HPDE6-E6E7 (cell line): ENCODE measurements around the gene MED13L.

Source experiments
- DNase-seq: peaks from one replicate; pipeline ENCODE4 v3.0.0; 2011; ENCODE audit warnings: missing footprints; ENCODE audit errors: extremely low spot score

The MED13L gene

DNA sequence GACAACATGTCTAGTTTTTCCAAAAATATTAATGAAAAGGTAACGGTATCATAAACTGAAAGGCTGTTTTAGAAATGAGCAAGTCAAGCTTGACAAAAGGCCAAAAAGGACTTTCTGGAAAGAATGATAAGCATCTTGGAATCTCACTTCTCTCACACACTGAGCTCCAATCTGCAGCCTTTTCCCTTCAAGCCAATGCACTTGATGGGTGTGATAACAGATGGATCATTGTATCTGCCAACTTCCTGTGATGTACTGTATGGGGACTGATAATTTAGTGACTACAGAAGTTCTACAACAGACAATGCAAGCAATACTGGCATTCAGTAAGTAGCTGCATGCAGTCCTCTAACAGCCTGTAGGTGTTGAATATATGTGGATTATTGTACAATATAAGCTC is 147.1 kb downstream of the MED13L start:
- no peak for DNase-seq

- no peak for DNase-seq
These were observed 148.7 kb downstream of the MED13L start for GRCh38 chr12:116128779-116129178.

DNA sequence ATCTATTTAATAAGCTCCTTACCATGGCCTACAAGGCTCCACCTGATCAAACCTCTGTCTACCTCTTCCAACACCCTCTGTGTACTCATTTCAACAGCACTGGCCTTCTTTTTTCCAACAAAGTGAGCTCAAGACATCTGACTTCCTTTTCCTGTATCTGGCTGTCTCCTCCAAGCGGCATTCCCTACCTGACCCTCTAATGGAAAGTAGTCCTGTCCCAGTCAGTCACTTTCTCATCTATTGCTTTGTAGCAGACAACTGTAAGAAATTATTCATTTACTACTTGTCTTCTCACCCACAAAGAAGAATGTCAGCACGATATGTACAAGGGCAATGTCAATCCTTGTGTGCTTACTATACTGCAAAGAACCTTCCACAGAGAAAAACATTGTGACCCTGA is 149.6 kb downstream of the MED13L start:
- no peak for DNase-seq

DNA sequence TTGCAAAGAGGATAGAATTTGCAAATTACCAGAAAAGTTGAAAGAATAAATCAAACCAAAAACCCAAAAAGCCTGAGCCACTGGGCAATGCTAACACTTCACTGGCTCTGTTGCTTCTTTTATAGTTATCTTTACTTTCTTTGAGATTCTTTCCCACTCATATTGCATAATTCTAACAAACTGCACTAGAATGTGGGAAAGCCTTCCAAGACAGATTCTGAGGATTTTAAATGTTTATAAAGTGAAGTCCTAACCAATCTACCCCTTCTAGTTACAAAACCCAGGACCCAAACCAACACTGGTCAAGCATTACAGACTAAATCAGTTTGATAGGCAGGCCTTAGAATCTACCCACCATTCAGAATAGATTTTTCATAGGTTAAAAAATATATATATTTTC is 150.9 kb downstream of the MED13L start:
- no peak for DNase-seq

DNA sequence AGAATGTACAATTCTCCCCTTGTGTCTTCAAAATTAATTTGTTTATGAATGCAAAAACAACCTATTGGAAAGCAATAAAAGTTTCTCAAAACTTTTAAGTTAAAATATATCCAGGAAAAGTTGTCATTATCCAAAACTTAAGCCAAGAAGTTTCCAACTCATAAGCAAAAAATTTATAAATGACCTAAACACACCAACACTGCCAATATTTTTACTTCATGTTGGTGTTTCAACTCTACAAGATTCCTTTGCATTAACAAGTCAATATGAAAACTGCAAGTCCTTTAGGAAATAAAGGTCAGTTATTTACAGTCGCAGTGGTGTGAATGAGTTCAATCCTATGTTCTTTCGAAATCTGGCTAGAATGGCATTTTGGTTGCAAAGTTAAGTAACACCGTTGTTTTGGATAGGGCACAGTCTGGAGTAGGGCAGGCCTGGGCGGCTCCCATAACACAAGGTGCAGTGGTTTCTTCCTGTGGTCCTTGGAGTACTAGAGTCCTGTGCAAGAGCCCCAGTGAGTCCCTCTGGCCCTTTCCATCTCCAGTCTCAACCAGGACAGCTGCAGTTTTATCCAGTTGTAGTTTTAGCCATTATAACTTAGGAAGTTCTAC is 151.4 kb downstream of the MED13L start:
- no peak for DNase-seq

- no peak for DNase-seq
These were observed 152.4 kb downstream of the MED13L start for GRCh38 chr12:116125084-116125483.

DNA sequence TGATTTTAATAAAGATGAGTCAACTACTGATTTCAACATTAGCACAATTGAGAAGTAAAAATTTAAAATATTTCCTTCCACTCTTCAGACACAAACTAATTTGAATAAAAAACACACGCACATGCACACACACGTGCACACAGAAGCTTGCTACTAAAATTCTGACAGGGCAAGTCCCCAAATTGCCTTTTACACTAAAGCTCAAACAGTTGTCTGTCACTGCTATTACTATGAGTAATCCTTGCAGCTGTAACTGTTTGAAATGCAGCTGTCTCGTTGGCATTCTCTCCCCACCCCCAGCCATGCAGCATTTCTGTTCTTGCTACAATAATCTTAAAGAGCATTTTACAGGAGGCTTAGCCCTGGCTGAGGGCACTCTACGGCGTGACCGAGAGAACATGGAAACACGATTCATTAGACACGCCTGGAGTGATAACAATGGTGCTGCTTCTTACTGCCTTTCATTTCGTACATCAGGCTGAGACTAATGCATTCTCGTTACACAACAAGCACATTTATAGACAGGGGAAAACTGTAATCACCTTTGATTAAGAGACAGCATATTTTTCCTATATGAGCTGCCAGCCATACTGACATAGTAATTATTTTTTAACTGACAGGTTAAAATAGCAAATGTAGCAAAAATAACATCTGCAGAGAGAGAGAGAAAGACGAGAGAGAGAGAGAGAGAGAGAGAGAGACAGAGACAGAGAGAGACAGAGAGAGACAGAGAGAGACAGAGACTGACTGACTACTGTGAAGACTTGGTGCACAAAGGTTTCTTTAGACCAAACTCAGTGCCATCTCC is 153.8 kb downstream of the MED13L start:
- DNase-seq, result peak; percentile 22

- DNase-seq, result no peak
These were observed 154.9 kb downstream of the MED13L start for GRCh38 chr12:116122628-116123027.

DNA sequence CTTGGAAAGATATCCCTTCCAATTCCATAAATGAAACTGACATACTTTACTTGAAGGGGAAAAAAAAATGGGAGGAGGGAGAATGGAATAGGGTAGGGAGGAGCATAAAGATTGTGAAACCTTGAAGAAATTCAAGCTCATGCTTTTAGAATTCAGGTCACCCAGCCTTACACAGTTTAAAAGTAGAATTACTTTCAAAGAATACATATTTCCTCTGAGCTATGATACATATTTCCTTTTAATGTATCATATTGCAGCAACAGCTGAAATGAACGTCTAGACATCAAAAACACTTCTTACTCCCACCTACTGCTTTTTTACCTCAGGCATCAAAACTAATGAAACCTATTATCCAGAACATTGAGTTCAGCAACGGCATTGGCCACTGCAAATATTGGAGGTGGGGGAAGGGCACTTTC is 156.0 kb downstream of the MED13L start:
- DNase-seq, result no peak

DNA sequence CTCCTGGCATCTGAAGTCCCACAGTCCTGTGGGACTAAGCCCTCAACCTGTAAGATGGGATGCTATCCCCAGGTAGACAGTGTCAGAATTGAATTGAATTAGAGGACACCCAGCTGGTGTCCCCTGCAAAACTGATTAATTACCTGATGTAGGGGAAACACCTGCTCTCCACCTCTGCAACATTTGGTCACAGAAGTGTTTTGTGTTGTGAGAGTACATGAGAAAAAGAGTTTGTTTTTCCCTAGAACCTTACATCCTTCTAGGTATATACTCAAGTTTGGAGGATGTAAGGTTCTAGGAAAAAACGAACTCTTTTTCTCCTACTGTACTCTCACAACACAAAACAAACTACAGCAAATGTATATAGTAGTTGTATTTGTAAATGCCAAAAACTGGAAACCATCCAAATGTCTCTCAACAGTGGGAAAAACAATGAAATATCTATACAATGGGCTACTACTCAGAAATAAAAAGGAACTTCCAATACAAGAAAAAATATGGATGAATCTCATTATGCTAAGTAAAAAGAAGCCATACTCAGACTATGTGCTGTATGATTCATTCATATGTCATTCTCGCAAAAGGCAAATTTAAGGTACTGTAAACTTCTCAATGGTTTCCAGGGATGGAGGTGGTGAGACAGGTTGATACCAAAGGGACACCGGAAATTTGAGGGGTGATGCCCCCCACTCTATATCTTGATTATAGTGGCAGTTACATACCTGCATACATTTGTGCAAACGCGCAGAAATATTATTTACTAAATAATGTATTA is 160.7 kb downstream of the MED13L start:
- no peak for DNase-seq

- no peak for DNase-seq
These were observed 163.9 kb downstream of the MED13L start for GRCh38 chr12:116113398-116114130.

DNA sequence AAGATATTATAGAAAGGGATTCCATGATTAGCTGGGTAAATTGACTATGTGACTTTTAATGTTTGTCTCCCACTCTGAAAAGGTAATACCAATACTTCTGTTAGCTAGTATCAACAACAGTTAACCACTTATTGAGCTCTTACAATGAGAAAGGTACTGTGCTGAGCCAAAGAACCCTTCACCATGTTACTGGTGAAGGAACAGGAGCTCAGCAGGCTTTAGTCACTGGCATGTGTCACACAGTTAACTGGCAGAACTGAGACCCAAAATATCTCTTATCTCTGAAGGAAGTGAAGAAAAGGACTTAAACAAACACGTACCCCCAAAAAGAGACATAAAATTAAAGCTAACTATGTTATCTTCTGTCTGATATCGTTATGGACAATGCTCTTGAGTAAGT is 170.6 kb downstream of the MED13L start:
- DNase-seq, result no peak

DNA sequence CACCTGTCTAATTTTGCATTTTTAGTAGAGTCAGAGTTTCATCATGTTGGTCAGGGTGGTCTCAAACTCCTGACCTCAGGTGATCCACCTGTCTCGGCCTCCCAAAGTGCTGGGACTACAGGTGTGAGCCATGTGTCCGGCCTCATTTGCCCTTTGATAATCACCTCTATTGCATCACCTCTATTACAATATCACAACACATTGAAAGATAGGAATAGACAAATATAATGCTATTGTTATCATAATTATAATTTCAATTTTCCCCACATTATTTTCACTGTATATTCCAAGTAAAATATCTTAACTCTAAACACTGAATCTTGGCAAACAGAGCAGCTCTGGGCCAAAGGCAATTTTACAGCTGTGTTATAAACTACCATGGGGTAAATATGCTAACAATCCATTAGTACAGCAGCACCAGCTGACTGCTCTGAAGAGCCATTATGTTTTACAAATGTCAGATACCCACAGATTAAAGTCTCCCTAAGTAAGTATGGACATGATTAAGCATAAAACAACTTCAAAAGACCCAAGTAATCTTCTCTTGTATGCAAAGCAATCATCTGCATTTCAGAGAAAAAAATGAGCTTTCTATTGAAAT is 173.2 kb downstream of the MED13L start:
- no peak for DNase-seq

DNA sequence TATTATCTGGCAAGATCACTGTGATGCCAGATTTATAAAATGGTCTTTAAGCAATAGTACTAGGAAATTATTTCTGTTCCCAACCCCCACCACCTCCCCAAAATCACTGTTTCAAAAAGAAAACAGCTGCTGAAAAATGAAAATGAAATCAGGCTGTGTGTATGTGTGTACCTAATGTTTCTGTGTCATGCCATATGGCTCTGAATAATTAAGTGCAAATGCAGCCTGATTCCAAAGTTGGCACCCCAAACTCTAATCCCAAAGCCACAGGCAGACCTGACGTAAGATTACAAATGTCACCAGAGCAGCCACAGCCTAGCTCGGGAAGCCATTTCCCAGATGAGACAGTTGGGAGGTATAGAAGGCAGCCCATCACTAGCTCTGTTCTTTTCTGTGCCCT is 175.5 kb downstream of the MED13L start:
- DNase-seq, result no peak

DNA sequence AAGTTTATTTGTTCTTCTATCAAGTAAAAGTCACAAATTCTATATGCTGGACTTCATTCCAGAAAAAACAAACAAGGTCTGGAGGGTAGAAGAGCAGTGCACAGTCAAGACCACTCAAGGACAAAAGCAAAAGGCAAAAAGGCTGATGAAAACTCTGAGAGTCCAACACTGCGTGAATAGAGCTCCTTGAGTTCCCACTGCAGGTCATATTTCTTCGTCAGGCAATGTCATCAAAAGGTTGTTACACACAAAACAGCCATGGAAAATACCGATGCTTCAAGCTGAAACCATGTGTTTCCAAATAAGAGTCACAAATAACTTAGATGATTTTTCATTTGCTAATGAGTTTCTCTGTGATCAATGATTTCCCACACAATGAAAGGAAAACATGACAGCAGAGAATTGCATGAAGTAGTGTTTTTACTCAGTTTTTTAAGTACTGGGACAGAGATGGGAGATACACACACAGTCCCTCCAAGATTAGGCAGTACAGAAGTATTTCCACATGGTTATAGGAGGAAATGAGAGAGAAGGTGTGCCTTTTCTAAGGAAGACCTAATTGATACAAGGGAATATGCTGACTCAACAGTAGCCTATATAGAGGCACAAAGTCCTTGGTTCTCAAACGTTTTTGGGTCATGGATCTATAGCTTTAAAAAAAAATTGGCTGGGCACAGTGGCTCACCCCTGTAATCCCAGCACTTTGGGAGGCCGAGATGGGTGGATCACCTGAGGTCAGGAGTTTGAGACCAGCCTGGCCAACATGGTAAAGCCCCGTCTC is 177.7 kb downstream of the MED13L start:
- no peak for DNase-seq

GRCh38 chr12:116096874-116097273 is 180.6 kb downstream of the MED13L start:
- no peak for DNase-seq

DNA sequence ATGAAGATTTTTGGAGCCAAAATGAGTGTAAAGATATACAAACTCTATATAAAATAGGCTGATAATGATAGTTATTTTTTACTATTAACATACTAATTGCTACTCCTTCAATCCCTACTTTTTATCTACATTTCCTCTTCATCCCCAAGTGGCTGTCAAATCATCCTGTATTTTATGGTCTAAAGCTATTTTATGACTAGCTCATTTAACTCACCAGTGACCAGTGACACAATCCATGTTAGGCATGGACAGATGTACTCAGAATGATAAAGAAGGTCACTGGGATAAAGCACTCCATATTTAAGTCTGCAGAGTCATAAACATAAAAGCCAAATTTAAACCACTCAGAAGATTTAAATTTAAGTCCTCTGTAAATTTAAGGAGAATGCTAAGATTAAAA is 183.0 kb downstream of the MED13L start:
- DNase-seq, result no peak

DNA sequence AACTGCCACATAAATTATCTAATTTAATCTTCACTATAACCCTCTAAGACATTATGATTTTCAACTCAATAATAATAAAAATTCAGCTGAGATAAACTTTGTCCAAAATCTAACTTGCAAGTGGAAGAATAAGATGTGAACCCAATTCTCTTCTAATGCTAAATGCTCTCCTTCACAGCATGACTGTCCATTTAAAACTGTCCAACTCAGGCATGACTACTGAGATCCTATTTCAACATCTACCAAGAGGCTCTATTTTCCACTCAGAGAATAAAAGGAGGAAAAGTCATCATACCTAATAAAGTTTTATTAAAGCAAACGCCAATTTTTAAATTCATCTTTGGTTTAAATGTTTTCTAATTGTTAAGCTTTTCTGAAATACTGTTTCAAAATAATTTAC is 183.6 kb downstream of the MED13L start:
- no peak for DNase-seq

DNA sequence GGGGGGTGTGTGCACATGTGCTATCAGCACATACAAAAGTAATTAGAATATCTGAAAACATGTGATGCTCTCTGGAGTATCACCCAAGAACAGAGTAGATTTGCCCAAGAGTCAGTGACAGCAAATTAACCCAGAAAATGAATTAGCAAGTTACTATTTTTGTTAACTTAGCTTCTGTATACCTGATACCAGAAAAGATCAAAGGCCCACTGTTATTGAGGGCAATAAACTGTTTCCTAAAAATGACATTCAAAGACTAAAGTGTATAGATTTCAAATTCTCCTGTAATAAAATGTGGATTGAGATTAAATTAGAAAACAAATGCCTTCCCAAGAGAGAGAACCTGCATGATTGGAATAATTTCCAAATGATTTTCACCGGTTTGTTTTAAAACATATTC is 184.7 kb downstream of the MED13L start:
- no peak for DNase-seq

DNA sequence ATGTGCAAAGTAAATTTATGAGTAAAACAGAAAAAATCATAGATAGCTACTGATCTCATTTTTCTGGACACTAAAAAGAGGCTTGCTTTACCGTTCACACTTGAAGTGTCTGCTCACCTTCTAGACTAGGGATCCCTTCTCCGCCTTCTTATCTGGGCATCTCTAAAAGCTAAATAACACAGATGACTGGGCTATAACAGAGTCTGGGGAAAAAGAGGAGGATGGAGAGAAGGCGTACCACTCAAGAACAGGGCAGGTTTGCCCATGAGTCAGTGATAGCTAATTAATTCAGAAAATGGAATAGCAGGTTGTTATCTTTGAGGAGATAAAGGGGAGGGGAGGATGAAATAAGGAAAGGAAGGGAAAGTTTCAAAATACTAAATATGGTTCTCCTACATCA is 185.3 kb downstream of the MED13L start:
- no peak for DNase-seq

GRCh38 chr12:116091579-116091978 is 185.9 kb downstream of the MED13L start:
- DNase-seq, result no peak
